GM19025 (cell line): Measurements from ENCODE around the gene CDC42BPB.

Source experiments
- ATAC-seq: cut with Tn5 transposase; IDR thresholded peaks from one replicate; pipeline ENCODE4 v1.9.1; 2021; ENCODE audit warnings: mild to moderate bottlenecking, low read depth, moderate library complexity; ENCODE audit not compliant: unreplicated experiment

Gene CDC42BPB

GRCh38 chr14:102952276-102952675, 105.1 kb downstream of the CDC42BPB start:
- ATAC-seq: no peak

GRCh38 chr14:102951799-102952198, 105.5 kb downstream of the CDC42BPB start:
- ATAC-seq: no peak

GRCh38 chr14:102951034-102951433, 106.3 kb downstream of the CDC42BPB start:
- ATAC-seq: no peak

GRCh38 chr14:102949801-102950451, 107.4 kb downstream of the CDC42BPB start:
- no peak for ATAC-seq

GRCh38 chr14:102949062-102949800, 108.1 kb downstream of the CDC42BPB start:
- ATAC-seq: no peak

GRCh38 chr14:102948698-102949061, 108.7 kb downstream of the CDC42BPB start:
- ATAC-seq: no peak

- ATAC-seq: no peak
Observed at GRCh38 chr14:102947321-102948103, 109.8 kb downstream of the CDC42BPB start.

GRCh38 chr14:102945346-102946130, 111.8 kb downstream of the CDC42BPB start:
- no peak for ATAC-seq

GRCh38 chr14:102944448-102945330, 112.7 kb downstream of the CDC42BPB start:
- no peak for ATAC-seq

- no peak for ATAC-seq
Observed at GRCh38 chr14:102943979-102944378, 113.4 kb downstream of the CDC42BPB start.

- no peak for ATAC-seq
Observed at GRCh38 chr14:102943454-102943853, 113.9 kb downstream of the CDC42BPB start.

GRCh38 chr14:102942069-102942468, 115.3 kb downstream of the CDC42BPB start:
- ATAC-seq: no peak

- ATAC-seq: no peak
Observed at GRCh38 chr14:102941419-102942011, 115.8 kb downstream of the CDC42BPB start.

- ATAC-seq: no peak
Observed at GRCh38 chr14:102940729-102941362, 116.5 kb downstream of the CDC42BPB start.

GRCh38 chr14:102939820-102940561, 117.4 kb downstream of the CDC42BPB start:
- ATAC-seq: no peak

- ATAC-seq: no peak
Observed at GRCh38 chr14:102939329-102939728, 118.0 kb downstream of the CDC42BPB start.

- no peak for ATAC-seq
Observed at GRCh38 chr14:102938191-102938590, 119.2 kb downstream of the CDC42BPB start.
